MCF 10A (cell line): ENCODE measurements around the gene SHOX. TPM values are rescaled to one million over a fixed set of nuclear protein-coding genes. Genes with fewer than 3 reads are reported as not detected.
"Not testable (repeated sequence)": the region's sequence is repeated elsewhere in the genome, so short reads cannot be mapped to it uniquely, and the experiment has no call there.

Experiments used
- BruUV-seq: library from RNA; stranded (reverse); fragments of 400-500 nt; replicated peaks from 2 replicates; lab custom pipeline; 2021; lab: Mats Ljungman, UMichigan
- CTCF ChIA-PET: fragments of 300-600 bp; sonication (Branson Sonifier 250); formaldehyde crosslinking; extraction: SDS; loops from one replicate; lab custom pipeline; 2021; ENCODE audit warnings: antibody characterized with exemption, inconsistent platforms; lab: Yijun Ruan, JAX
- POLR2A ChIA-PET: fragments of 300-600, 350-650 bp; sonication (Branson Sonifier 250); formaldehyde crosslinking; extraction: SDS; loops from one replicate; lab custom pipeline; 2020; ENCODE audit warnings: antibody characterized with exemption, inconsistent platforms; lab: Yijun Ruan, JAX
- DNase-seq: peaks from one replicate; pipeline ENCODE4 v3.0.0-alpha.2; 2018; ENCODE audit not compliant: unreplicated experiment
- H3K27ac Mint-ChIP-seq: one replicate; pipeline ENCODE4 v1.8.0; 2022; ENCODE audit warnings: mild to moderate bottlenecking, low read depth, mixed read lengths; ENCODE audit not compliant: unreplicated experiment
- H3K27me3 Mint-ChIP-seq: one replicate; pipeline ENCODE4 v1.8.0; 2022; ENCODE audit warnings: mixed read lengths; ENCODE audit not compliant: insufficient read depth, unreplicated experiment
- H3K36me3 Mint-ChIP-seq: one replicate; pipeline ENCODE4 v1.8.0; 2022; ENCODE audit warnings: mild to moderate bottlenecking, moderate library complexity, mixed read lengths; ENCODE audit not compliant: insufficient read depth, unreplicated experiment
- H3K4me1 Mint-ChIP-seq: one replicate; pipeline ENCODE4 v1.8.0; 2022; ENCODE audit warnings: mixed read lengths; ENCODE audit not compliant: insufficient read depth, unreplicated experiment
- H3K4me3 Mint-ChIP-seq: one replicate; pipeline ENCODE4 v1.8.0; 2022; ENCODE audit warnings: mild to moderate bottlenecking, moderate library complexity, mixed read lengths; ENCODE audit not compliant: unreplicated experiment
- H3K9me3 Mint-ChIP-seq: one replicate; pipeline ENCODE4 v1.8.0; 2022; ENCODE audit warnings: mixed read lengths; ENCODE audit not compliant: unreplicated experiment
- intact Hi-C: fragments of 100-400 bp; cut with micrococcal nuclease; formaldehyde crosslinking; loops from 2 replicates; pipeline ENCODE4 v1.14.1; 2022
- total RNA-seq: library from RNA; stranded (reverse); gene quantifications from 2 replicates; pipeline ENCODE4 v1.2.3, GENCODE V29; 2022
- TF ChIP-seq, protein P1 (sequence below): fragments of 200-600 bp; IDR thresholded peaks from one replicate; pipeline ENCODE4 v1.8.0; 2022; ENCODE audit warnings: antibody characterized with exemption, mild to moderate bottlenecking; ENCODE audit not compliant: unreplicated experiment

Gene SHOX
- total RNA-seq, 1 experiment from 2014 or later: not detected

- Mint-ChIP-seq H3K4me3 (no peak overlapping the region), H3K36me3 (no peaks in the 10 kb centered on the region), H3K27ac (no peak overlapping the region), H3K9me3 (peaks cover 16% of the 10 kb centered on the region), H3K27me3 (no peaks in the 10 kb centered on the region), H3K4me1 (no peaks in the 10 kb centered on the region)
- CTCF ChIA-PET: no interaction called here
- BruUV-seq: no TSS peak
- intact Hi-C loops: no loop called here
- no peak for DNase-seq
- TF ChIP-seq, protein P1, sequence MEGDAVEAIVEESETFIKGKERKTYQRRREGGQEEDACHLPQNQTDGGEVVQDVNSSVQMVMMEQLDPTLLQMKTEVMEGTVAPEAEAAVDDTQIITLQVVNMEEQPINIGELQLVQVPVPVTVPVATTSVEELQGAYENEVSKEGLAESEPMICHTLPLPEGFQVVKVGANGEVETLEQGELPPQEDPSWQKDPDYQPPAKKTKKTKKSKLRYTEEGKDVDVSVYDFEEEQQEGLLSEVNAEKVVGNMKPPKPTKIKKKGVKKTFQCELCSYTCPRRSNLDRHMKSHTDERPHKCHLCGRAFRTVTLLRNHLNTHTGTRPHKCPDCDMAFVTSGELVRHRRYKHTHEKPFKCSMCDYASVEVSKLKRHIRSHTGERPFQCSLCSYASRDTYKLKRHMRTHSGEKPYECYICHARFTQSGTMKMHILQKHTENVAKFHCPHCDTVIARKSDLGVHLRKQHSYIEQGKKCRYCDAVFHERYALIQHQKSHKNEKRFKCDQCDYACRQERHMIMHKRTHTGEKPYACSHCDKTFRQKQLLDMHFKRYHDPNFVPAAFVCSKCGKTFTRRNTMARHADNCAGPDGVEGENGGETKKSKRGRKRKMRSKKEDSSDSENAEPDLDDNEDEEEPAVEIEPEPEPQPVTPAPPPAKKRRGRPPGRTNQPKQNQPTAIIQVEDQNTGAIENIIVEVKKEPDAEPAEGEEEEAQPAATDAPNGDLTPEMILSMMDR: no peak
- POLR2A ChIA-PET: no interaction called here
These were observed 45.3 kb upstream of the SHOX start for GRCh38 chrX:585115-585808.

- TF ChIP-seq, protein P1: no peak
- ChIA-PET POLR2A (no interaction called here), CTCF (no interaction called here)
- H3K36me3 Mint-ChIP-seq: no peaks in the 10 kb centered on the region
- no peak for DNase-seq
- BruUV-seq: no TSS peak
- no peaks in the 10 kb centered on the region for H3K27me3 Mint-ChIP-seq
- no peak overlapping the region for H3K27ac Mint-ChIP-seq
- H3K4me1 Mint-ChIP-seq: no peaks in the 10 kb centered on the region
- no peak overlapping the region for H3K4me3 Mint-ChIP-seq
- intact Hi-C loops: no loop called here
- H3K9me3 Mint-ChIP-seq: peaks cover 5% of the 10 kb centered on the region
These were observed 44.2 kb upstream of the SHOX start for GRCh38 chrX:586351-586750.

DNA sequence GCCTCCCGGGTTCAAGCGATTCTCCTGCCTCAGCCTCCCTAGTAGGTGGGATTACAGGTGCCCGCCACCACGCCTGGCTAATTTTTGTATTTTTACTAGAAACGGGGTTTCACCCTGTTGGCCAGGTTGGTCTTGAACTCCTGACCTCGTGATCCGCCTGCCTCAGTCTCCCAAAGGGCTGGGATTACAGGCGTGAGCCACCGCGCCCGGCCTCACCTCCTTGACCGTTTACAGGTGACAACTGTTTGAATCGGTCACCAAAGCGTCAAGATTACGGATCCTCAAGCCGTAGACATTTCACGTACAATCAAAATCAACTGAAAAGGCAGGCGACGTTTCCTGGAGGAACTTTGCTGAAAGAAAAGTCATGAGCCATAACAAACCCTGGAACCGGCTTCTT lies 41.3 kb upstream of the SHOX start:
- POLR2A ChIA-PET, DNase-seq, intact Hi-C loops, CTCF ChIA-PET, H3K4me3 Mint-ChIP-seq, H3K27me3 Mint-ChIP-seq, H3K36me3 Mint-ChIP-seq, H3K4me1 Mint-ChIP-seq, H3K27ac Mint-ChIP-seq, BruUV-seq: not testable (repeated sequence)
- H3K9me3 Mint-ChIP-seq: peaks cover 21% of the 10 kb centered on the region

DNA sequence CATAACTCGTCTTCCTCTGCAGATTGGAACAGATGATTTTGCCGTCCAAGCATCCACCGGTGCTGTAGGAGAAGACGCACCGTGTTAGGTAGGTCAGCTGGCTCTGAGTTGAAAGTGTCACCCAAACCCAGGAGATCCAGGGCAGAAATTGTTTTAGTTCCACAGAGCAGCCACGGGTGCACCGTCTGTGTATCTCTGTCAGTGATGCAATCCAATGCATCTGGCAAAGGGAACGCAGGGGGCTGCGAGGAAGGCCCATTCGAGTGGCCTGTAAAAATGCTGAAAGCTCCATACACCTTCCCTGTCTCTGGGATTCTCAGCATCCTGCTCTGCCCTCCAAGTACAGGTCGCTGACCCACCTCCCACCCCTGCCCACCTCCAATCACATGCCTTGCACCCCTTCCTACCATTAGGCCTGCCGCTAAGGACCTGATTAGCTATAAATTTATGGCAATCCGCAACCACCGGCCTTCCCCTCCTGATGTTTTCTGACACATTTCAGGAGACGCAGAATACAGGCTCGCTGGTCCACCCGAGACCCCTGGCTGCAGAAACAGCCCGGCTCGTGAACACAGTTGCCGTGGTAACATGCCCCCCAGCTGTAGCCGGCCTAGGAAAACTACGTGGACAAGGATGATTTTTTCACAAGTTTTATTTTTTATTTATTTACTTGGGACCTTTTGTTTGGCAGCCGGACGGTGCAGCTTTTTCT lies 39.7 kb upstream of the SHOX start:
- H3K4me1 Mint-ChIP-seq: no peaks in the 10 kb centered on the region
- TF ChIP-seq, protein P1: no peak
- no peaks in the 10 kb centered on the region for H3K36me3 Mint-ChIP-seq
- intact Hi-C loops: no loop called here
- POLR2A ChIA-PET: no interaction called here
- H3K4me3 Mint-ChIP-seq: no peak overlapping the region
- H3K9me3 Mint-ChIP-seq: peaks cover 24% of the 10 kb centered on the region
- no peak for DNase-seq
- no peaks in the 10 kb centered on the region for H3K27me3 Mint-ChIP-seq
- H3K27ac Mint-ChIP-seq: no peak overlapping the region
- CTCF ChIA-PET: no interaction called here
- BruUV-seq: no TSS peak
